Liver (tissue), 9 donors: ENCODE results near the gene HAPLN2. TPM values are rescaled to one million over a fixed set of nuclear protein-coding genes. Genes with fewer than 3 reads are reported as not detected.
A peak's percentile ranks its signal among the peaks of the same experiment; 100 is the strongest.

Source experiments
- DNase-seq: peaks from one replicate; pipeline ENCODE4 v3.0.0-alpha.2; 2017; ENCODE audit warnings: low spot score
- H3K27ac ChIP-seq, 2 donors: one replicate each; pipeline ENCODE4 v1.7.0; 2013; ENCODE audit warnings: inconsistent platforms in 2 of 2, low read length in 2 of 2, control low read depth in 1 of 2, low read depth in 1 of 2, mild to moderate bottlenecking in 1 of 2
- H3K27me3 ChIP-seq, 4 donors: one replicate each; pipeline versions ENCODE4 v1.6.1 to v1.7.0; 2013; ENCODE audit warnings: low read length in 3 of 4, inconsistent platforms in 1 of 4, mild to moderate bottlenecking in 1 of 4, moderate library complexity in 1 of 4; ENCODE audit not compliant: control insufficient read depth in 4 of 4, insufficient read depth in 4 of 4
- H3K36me3 ChIP-seq, 4 donors: one replicate each; pipeline versions ENCODE4 v1.6.1 to v1.7.0; 2013; ENCODE audit warnings: low read length in 3 of 4, mild to moderate bottlenecking in 3 of 4, low read depth in 1 of 4, moderate library complexity in 1 of 4; ENCODE audit not compliant: control insufficient read depth in 4 of 4, insufficient read depth in 3 of 4
- H3K4me1 ChIP-seq, 4 donors: one replicate each; pipeline versions ENCODE4 v1.6.1 to v1.7.0; 2013; ENCODE audit warnings: low read length in 3 of 4, mild to moderate bottlenecking in 3 of 4, moderate library complexity in 1 of 4; ENCODE audit not compliant: control insufficient read depth in 4 of 4, insufficient read depth in 4 of 4
- H3K4me3 ChIP-seq, 3 donors: one replicate each; pipeline versions ENCODE4 v1.6.1 to v1.7.0; 2013; ENCODE audit warnings: low read length in 3 of 3, control low read depth in 1 of 3, low read depth in 1 of 3, mild to moderate bottlenecking in 1 of 3
- H3K9ac ChIP-seq, 2 donors: one replicate each; pipeline ENCODE4 v1.7.0; 2013; ENCODE audit warnings: low read length in 2 of 2, mild to moderate bottlenecking in 2 of 2, moderate library complexity in 2 of 2, control low read depth in 1 of 2, low read depth in 1 of 2
- H3K9me3 ChIP-seq, 4 donors: one replicate each; pipeline versions ENCODE4 v1.6.1 to v1.7.0; 2013; ENCODE audit warnings: low read length in 3 of 4; ENCODE audit not compliant: control insufficient read depth in 4 of 4
- ATF3 ChIP-seq: IDR thresholded peaks from 2 replicates; pipeline ENCODE4 v1.6.1; 2016; ENCODE audit warnings: antibody characterized with exemption
- EGR1 ChIP-seq, 2 donors: IDR thresholded peaks; 2 replicates each; pipeline ENCODE4 v1.6.1; 2016 to 2018; ENCODE audit warnings: antibody characterized with exemption in 2 of 2, low read depth in 2 of 2
- FOXA1 ChIP-seq: IDR thresholded peaks from 2 replicates; pipeline ENCODE4 v1.6.1; 2016; ENCODE audit warnings: antibody characterized with exemption
- GABPA ChIP-seq, 2 donors: IDR thresholded peaks in 1 of 2; conservative IDR thresholded peaks in 1 of 2; 2 replicates each; pipeline ENCODE4 v1.6.1; 2016; ENCODE audit warnings: antibody characterized with exemption in 2 of 2, mild to moderate bottlenecking in 1 of 2, moderate library complexity in 1 of 2
- HNF4A ChIP-seq, 2 donors: conservative IDR thresholded peaks; 2 replicates each; pipeline ENCODE4 v1.6.1; 2016; ENCODE audit warnings: antibody characterized with exemption in 2 of 2, mild to moderate bottlenecking in 2 of 2
- NR2F2 ChIP-seq: IDR thresholded peaks from 2 replicates; pipeline ENCODE4 v1.6.1; 2016; ENCODE audit warnings: antibody characterized with exemption
- RAD21 ChIP-seq, 2 donors: IDR thresholded peaks; 2 replicates each; pipeline ENCODE4 v1.6.1; 2016; ENCODE audit warnings: antibody characterized with exemption in 2 of 2, mild to moderate bottlenecking in 2 of 2
- YY1 ChIP-seq: IDR thresholded peaks from 2 replicates; pipeline ENCODE4 v1.6.1; 2016; ENCODE audit warnings: antibody characterized with exemption, mild to moderate bottlenecking
- ZBTB33 ChIP-seq: IDR thresholded peaks from 2 replicates; pipeline ENCODE4 v1.6.1; 2016; ENCODE audit warnings: antibody characterized with exemption
- WGBS: extraction: QIAGEN DNeasy Blood & Tissue Kit; methylation state at CpG from one replicate; pipeline ENCODE4 v1.1.7; 2013; 5-methylcytosine and 5-hydroxymethylcytosine counted together
- polyA plus RNA-seq, 2 donors: library from polyadenylated mRNA; stranded (reverse) in 1 of 2; unstranded in 1 of 2; fragments of 200-250 nt in 1 of 2; fragments of >200 nt in 1 of 2; fragmentation: Nextera tagmentation in 1 of 2; extraction: Ambion mirVana in 1 of 2; gene quantifications; one replicate each; pipeline versions ENCODE4 v1.2.1 to v1.2.3, GENCODE V29; 2013 to 2015
- total RNA-seq, 2 donors: library from RNA; depleted of rRNA; stranded (reverse); fragments of >200 nt; gene quantifications; one replicate each; pipeline ENCODE4 v1.2.3, GENCODE V29; 2014
- TF ChIP-seq, protein P1 (sequence below): IDR thresholded peaks from 2 replicates; pipeline ENCODE4 v1.6.1; 2016; ENCODE audit warnings: antibody characterized with exemption, mild to moderate bottlenecking
- TF ChIP-seq, protein P2 (sequence below): fragments of 150-350 bp; IDR thresholded peaks from 2 replicates; pipeline ENCODE4 v1.5.1; 2017; ENCODE audit warnings: improper control_type of control experiment, low read depth, low read length; ENCODE audit not compliant: missing input control
- TF ChIP-seq, protein P3 (sequence below): IDR thresholded peaks from 2 replicates; pipeline ENCODE4 v1.6.1; 2016; ENCODE audit warnings: antibody characterized with exemption
- donor health status: healthy.
- donor health status: healthy.
- donor health status: healthy.
- donor health status: healthy.
- donor health status: healthy.

Gene HAPLN2
- total and polyA plus RNA-seq, 4 donors = 0.03 to 0.08 TPM; not detected in 2

- Histone ChIP-seq H3K4me1 (peaks cover 0 to 9% (median 5%) of the 10 kb centered on the region in 4 donors), H3K4me3 (no peak overlapping the region), H3K27ac (no peak overlapping the region), H3K9me3 (no peaks in the 10 kb centered on the region), H3K36me3 (no peaks in the 10 kb centered on the region), H3K9ac (no peak overlapping the region), H3K27me3 (peaks cover 0 to 13% (median 5%) of the 10 kb centered on the region in 4 donors)
- DNase-seq = peak; percentile 52
- TF ChIP-seq, protein P1, sequence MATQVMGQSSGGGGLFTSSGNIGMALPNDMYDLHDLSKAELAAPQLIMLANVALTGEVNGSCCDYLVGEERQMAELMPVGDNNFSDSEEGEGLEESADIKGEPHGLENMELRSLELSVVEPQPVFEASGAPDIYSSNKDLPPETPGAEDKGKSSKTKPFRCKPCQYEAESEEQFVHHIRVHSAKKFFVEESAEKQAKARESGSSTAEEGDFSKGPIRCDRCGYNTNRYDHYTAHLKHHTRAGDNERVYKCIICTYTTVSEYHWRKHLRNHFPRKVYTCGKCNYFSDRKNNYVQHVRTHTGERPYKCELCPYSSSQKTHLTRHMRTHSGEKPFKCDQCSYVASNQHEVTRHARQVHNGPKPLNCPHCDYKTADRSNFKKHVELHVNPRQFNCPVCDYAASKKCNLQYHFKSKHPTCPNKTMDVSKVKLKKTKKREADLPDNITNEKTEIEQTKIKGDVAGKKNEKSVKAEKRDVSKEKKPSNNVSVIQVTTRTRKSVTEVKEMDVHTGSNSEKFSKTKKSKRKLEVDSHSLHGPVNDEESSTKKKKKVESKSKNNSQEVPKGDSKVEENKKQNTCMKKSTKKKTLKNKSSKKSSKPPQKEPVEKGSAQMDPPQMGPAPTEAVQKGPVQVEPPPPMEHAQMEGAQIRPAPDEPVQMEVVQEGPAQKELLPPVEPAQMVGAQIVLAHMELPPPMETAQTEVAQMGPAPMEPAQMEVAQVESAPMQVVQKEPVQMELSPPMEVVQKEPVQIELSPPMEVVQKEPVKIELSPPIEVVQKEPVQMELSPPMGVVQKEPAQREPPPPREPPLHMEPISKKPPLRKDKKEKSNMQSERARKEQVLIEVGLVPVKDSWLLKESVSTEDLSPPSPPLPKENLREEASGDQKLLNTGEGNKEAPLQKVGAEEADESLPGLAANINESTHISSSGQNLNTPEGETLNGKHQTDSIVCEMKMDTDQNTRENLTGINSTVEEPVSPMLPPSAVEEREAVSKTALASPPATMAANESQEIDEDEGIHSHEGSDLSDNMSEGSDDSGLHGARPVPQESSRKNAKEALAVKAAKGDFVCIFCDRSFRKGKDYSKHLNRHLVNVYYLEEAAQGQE = peak; percentile 98
- TF ChIP-seq FOXA1 = no peak
- 47% methylated on average over 16 of the region's 16 CpGs for WGBS
These were observed 33.1 kb downstream of the HAPLN2 start for GRCh38 chr1:156652131-156652991.

DNA sequence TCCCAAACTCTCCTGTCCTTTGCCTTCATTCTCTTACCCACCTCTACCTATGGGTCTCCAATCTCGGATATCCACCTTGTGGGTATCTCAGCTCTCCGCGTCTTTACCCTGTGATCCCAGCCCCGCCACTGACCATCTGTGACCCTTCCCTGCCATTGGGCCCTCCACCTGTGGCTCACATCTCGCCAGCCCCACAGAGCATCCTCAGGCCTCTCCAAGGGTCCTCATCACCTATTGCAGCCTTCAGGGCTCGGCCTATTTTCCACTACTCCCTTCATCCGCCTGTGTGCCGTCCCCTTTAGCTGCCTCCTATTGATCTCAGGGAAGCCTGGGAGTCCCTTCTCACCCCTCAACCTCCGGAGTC lies 33.8 kb downstream of the HAPLN2 start:
- WGBS = 75% methylated on average over 9 of the region's 9 CpGs

More for the DNA sequence above, 33.8 kb downstream of the HAPLN2 start:
- H3K36me3 ChIP-seq = no peaks in the 10 kb centered on the region
- H3K9ac ChIP-seq = no peak overlapping the region
- no peak for DNase-seq
- H3K27me3 ChIP-seq = peaks cover 0 to 13% (median 5%) of the 10 kb centered on the region in 4 donors
- no peak overlapping the region for H3K4me3 ChIP-seq
- H3K27ac ChIP-seq = no peak overlapping the region
- peaks cover 0 to 12% (median 6%) of the 10 kb centered on the region in 4 donors for H3K4me1 ChIP-seq
- H3K9me3 ChIP-seq = no peaks in the 10 kb centered on the region
- TF ChIP-seq YY1 (no peak), ATF3 (no peak), GABPA (IDR thresholded peaks at IDR 0.05 in 1 of 2, conservative IDR thresholded peaks at IDR 0.05 in 1 of 2) (no peak), ZBTB33 (no peak), HNF4A (conservative IDR thresholded peaks at IDR 0.05) (no peak), NR2F2 (no peak), EGR1 (IDR thresholded peaks at IDR 0.05; ENCODE audit: low read depth in 2 of 2) (no peak), RAD21 (IDR thresholded peaks at IDR 0.05) (no peak)
- TF ChIP-seq, protein P2, sequence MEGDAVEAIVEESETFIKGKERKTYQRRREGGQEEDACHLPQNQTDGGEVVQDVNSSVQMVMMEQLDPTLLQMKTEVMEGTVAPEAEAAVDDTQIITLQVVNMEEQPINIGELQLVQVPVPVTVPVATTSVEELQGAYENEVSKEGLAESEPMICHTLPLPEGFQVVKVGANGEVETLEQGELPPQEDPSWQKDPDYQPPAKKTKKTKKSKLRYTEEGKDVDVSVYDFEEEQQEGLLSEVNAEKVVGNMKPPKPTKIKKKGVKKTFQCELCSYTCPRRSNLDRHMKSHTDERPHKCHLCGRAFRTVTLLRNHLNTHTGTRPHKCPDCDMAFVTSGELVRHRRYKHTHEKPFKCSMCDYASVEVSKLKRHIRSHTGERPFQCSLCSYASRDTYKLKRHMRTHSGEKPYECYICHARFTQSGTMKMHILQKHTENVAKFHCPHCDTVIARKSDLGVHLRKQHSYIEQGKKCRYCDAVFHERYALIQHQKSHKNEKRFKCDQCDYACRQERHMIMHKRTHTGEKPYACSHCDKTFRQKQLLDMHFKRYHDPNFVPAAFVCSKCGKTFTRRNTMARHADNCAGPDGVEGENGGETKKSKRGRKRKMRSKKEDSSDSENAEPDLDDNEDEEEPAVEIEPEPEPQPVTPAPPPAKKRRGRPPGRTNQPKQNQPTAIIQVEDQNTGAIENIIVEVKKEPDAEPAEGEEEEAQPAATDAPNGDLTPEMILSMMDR = no peak
- TF ChIP-seq, protein P3, sequence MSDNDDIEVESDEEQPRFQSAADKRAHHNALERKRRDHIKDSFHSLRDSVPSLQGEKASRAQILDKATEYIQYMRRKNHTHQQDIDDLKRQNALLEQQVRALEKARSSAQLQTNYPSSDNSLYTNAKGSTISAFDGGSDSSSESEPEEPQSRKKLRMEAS = no peak
